GM12892 (cell line): ENCODE results near the gene INTS11.

Experiments
- POLR2A ChIP-seq: IDR thresholded peaks from 2 replicates; pipeline ENCODE4 v1.6.1; 2011; ENCODE audit warnings: low read depth, low read length, control low read depth
- POLR2AphosphoS5 ChIP-seq: IDR thresholded peaks from 2 replicates; pipeline ENCODE4 v1.6.1; 2011; ENCODE audit warnings: low read depth, low read length, control low read depth

- TF ChIP-seq POLR2A (no peak), POLR2AphosphoS5 (no peak)
Observed at GRCh38 chr1:1306661-1307260, 17.7 kb downstream of the INTS11 start.
